Spleen (tissue), 11 donors: Measurements from ENCODE around the gene THOC2. TPM values are rescaled to one million over a fixed set of nuclear protein-coding genes. Genes with fewer than 3 reads are reported as not detected.
"Not testable (repeated sequence)": the region's sequence is repeated elsewhere in the genome, so short reads cannot be mapped to it uniquely, and the experiment has no call there.

Source experiments
- DNase-seq: peaks from one replicate; pipeline ENCODE4 v3.0.0-alpha.2; 2020
- H3K27ac ChIP-seq, 8 donors: fragments of 200-600 bp; sonication (generic) in 7 of 8; 1 replicate in 4 of 8; 2 replicates in 4 of 8; pipeline versions ENCODE4 v1.5.0 to v1.8.0; 2016 to 2021; ENCODE audit warnings: inconsistent platforms in 4 of 8, mild to moderate bottlenecking in 4 of 8, moderate library complexity in 1 of 8
- H3K27me3 ChIP-seq, 7 donors: fragments of 200-600 bp; sonication (generic) in 6 of 7; replicated peaks in 1 of 7; 1 replicate in 4 of 7; 2 replicates in 3 of 7; pipeline versions ENCODE4 v1.5.0 to v1.8.0; 2016 to 2021; ENCODE audit warnings: inconsistent platforms in 3 of 7, mild to moderate bottlenecking in 1 of 7
- H3K36me3 ChIP-seq, 6 donors: fragments of 200-600 bp; sonication (generic) in 5 of 6; 1 replicate in 4 of 6; 2 replicates in 2 of 6; pipeline versions ENCODE4 v1.5.0 to v1.8.0; 2016 to 2021; ENCODE audit warnings: inconsistent platforms in 2 of 6
- H3K4me1 ChIP-seq, 6 donors: fragments of 200-600 bp; sonication (generic) in 5 of 6; 1 replicate in 3 of 6; 2 replicates in 3 of 6; pipeline versions ENCODE4 v1.5.0 to v1.8.0; 2016 to 2021; ENCODE audit warnings: inconsistent platforms in 3 of 6
- H3K4me3 ChIP-seq, 8 donors: fragments of 200-600 bp; sonication (generic) in 7 of 8; 1 replicate in 4 of 8; 2 replicates in 4 of 8; pipeline versions ENCODE4 v1.5.0 to v1.8.0; 2016 to 2021; ENCODE audit warnings: inconsistent platforms in 4 of 8, mild to moderate bottlenecking in 4 of 8, moderate library complexity in 2 of 8
- H3K9me3 ChIP-seq, 8 donors: fragments of 200-600 bp; sonication (generic) in 7 of 8; 1 replicate in 4 of 8; 2 replicates in 4 of 8; pipeline versions ENCODE4 v1.5.0 to v1.8.0; 2016 to 2021; ENCODE audit warnings: inconsistent platforms in 4 of 8
- CTCF ChIP-seq, 11 experiments: fragments of 200-600 bp in 7 of 11; fragments of 450-650 bp in 4 of 11; sonication (generic) in 4 of 11; IDR thresholded peaks in 8 of 11; conservative IDR thresholded peaks in 3 of 11; 1 replicate in 7 of 11; 2 replicates in 4 of 11; pipeline versions ENCODE4 v1.4.0 to v1.8.0; 2016 to 2021; ENCODE audit warnings: antibody characterized with exemption in 11 of 11, inconsistent platforms in 4 of 11, mild to moderate bottlenecking in 1 of 11
- POLR2A ChIP-seq, 3 donors: fragments of 450-650 bp; IDR thresholded peaks; one replicate each; pipeline ENCODE4 v1.5.1; 2017; ENCODE audit warnings: antibody characterized with exemption in 3 of 3, mild to moderate bottlenecking in 1 of 3
- POLR2AphosphoS5 ChIP-seq, 3 donors: sonication (generic); formaldehyde crosslinking; IDR thresholded peaks; one replicate each; pipeline ENCODE4 v1.5.1; 2017; ENCODE audit warnings: antibody characterized with exemption in 3 of 3
- WGBS, 5 donors: extraction: QIAGEN DNeasy Blood & Tissue Kit in 3 of 5; methylation state at CpG; one replicate each; pipeline versions ENCODE4 v1.1.5 to v1.1.7; 2013 to 2018; 5-methylcytosine and 5-hydroxymethylcytosine counted together
- intact Hi-C: fragments of 100-400 bp; cut with DNase I; formaldehyde crosslinking; loops from one replicate; pipeline ENCODE4 v1.15.0; 2023; ENCODE audit warnings: low total_unique reads
- polyA plus RNA-seq, 3 donors: library from polyadenylated mRNA; stranded (reverse); fragments of 200-250 nt; gene quantifications; one replicate each; pipeline ENCODE4 v1.2.1, GENCODE V29; 2013
- total RNA-seq, 7 donors: library from RNA; depleted of rRNA in 3 of 7; stranded (reverse); fragments of >200 nt in 3 of 7; fragmentation: NEBNext Ultra II Directional in 4 of 7; extraction: Animal tissue kit (Norgen Biotek cat#: 25700) in 4 of 7; gene quantifications; one replicate each; pipeline versions ENCODE4 v1.1.0 to v1.2.1, GENCODE V29; 2016 to 2021
- donor health status: healthy with polysubstance abuse.
- donor health status: DM: no; HTN: no; CAD: no; lungs with moderate emphysema.
- donor health status: DM: no; HTN: no; CAD: no.
- donor health status: Bipolar disorder and iron deficiency.
- donor health status: healthy.
- donor health status: DM: no; HTN: no; CAD: no.
- donor health status: DM: yes; HTN: yes; CAD: no.

THOC2 gene
- total and polyA plus RNA-seq, 10 donors, result 36.4 to 158 (median 77.8) TPM

GRCh38 chrX:123773258-123773988 is 40.6 kb upstream of the THOC2 start:
- no peaks in the 10 kb centered on the region for H3K4me1 ChIP-seq
- no peak for DNase-seq
- no peak overlapping the region for H3K27ac ChIP-seq
- intact Hi-C loops, result no loop called here
- H3K27me3 ChIP-seq, result no peaks in the 10 kb centered on the region
- TF ChIP-seq POLR2AphosphoS5 (IDR thresholded peaks at IDR 0.05) (no peak), CTCF (IDR thresholded peaks at IDR 0.05 in 8 of 11, conservative IDR thresholded peaks at IDR 0.05 in 3 of 11) (no peak), POLR2A (IDR thresholded peaks at IDR 0.05) (no peak)
- H3K36me3 ChIP-seq, result no peaks in the 10 kb centered on the region
- no peaks in the 10 kb centered on the region for H3K9me3 ChIP-seq
- 75 to 91% (median 90%) methylated on average over 4 of the region's 4 CpGs for WGBS, 5 donors
- H3K4me3 ChIP-seq, result no peak overlapping the region

GRCh38 chrX:123771449-123772064 is 38.7 kb upstream of the THOC2 start:
- 66 to 81% (median 72%) methylated on average over 4 of the region's 4 CpGs for WGBS, 5 donors
- H3K4me3 ChIP-seq, result no peak overlapping the region
- intact Hi-C loops, result no loop called here
- no peaks in the 10 kb centered on the region for H3K9me3 ChIP-seq
- no peak for DNase-seq
- no peak overlapping the region for H3K27ac ChIP-seq
- TF ChIP-seq CTCF (IDR thresholded peaks at IDR 0.05 in 8 of 11, conservative IDR thresholded peaks at IDR 0.05 in 3 of 11) (no peak), POLR2AphosphoS5 (IDR thresholded peaks at IDR 0.05) (no peak), POLR2A (IDR thresholded peaks at IDR 0.05) (no peak)
- H3K36me3 ChIP-seq, result no peaks in the 10 kb centered on the region
- no peaks in the 10 kb centered on the region for H3K27me3 ChIP-seq
- H3K4me1 ChIP-seq, result no peaks in the 10 kb centered on the region

- intact Hi-C loops, result no loop called here
- Histone ChIP-seq H3K9me3 (no peaks in the 10 kb centered on the region), H3K27me3 (no peaks in the 10 kb centered on the region), H3K4me3 (peak overlapping the region; percentile 17 to 65 (median 38)), H3K4me1 (peaks cover 0 to 7% (median 0%) of the 10 kb centered on the region in 6 donors), H3K36me3 (no peaks in the 10 kb centered on the region), H3K27ac (peak overlapping the region in 7 of 8 donors; percentile 33 to 63 (median 58))
- WGBS, 5 donors, result 5 to 35% (median 23%) methylated on average over 13 to 38 of the region's 38 CpGs
- DNase-seq, result peak; percentile 87
- TF ChIP-seq POLR2A (IDR thresholded peaks at IDR 0.05) (no peak), POLR2AphosphoS5 (IDR thresholded peaks at IDR 0.05) (peak; percentile 51 to 73 (median 72))
Measured at GRCh38 chrX:123764967-123765871, 32.4 kb upstream of the THOC2 start.

- not testable (repeated sequence) for H3K27me3 ChIP-seq
Measured at GRCh38 chrX:123759849-123760248, 27.0 kb upstream of the THOC2 start.

GRCh38 chrX:123757794-123758193 is 24.9 kb upstream of the THOC2 start:
- intact Hi-C loops, H3K4me3 ChIP-seq, H3K27me3 ChIP-seq, H3K4me1 ChIP-seq, H3K27ac ChIP-seq, DNase-seq, H3K36me3 ChIP-seq: not testable (repeated sequence)
- WGBS, 5 donors, result 78 to 100% (median 89%) methylated on average over 1 of the region's 1 CpG; no CpG with 5 or more reads in 1 of the 5 donors
- H3K9me3 ChIP-seq, result peaks cover 0 to 12% (median 0%) of the 10 kb centered on the region in 8 donors

More at GRCh38 chrX:123759849-123760248, 27.0 kb upstream of the THOC2 start:
- H3K9me3 ChIP-seq, result peaks cover 0 to 12% (median 0%) of the 10 kb centered on the region in 8 donors
- H3K27ac ChIP-seq, H3K4me1 ChIP-seq, intact Hi-C loops, H3K4me3 ChIP-seq, H3K36me3 ChIP-seq, DNase-seq: not testable (repeated sequence)
- WGBS, 5 donors, result 74 to 98% (median 89%) methylated on average over 3 of the region's 3 CpGs
